GM12891 (cell line): ENCODE results near the gene RPL13.
"Not testable (repeated sequence)": the region's sequence is repeated elsewhere in the genome, so short reads cannot be mapped to it uniquely, and the experiment has no call there.

Source experiments
- DNase-seq: peaks from one replicate; pipeline ENCODE4 v3.0.0; 2011; ENCODE audit warnings: low spot score; ENCODE audit not compliant: insufficient read length
- FAIRE-seq: peaks from 2 replicates; lab custom pipeline; 2011; peaks lifted over from hg19 to GRCh38; lab: Jason Lieb, UNC
- PAX5 ChIP-seq: IDR thresholded peaks from 2 replicates; pipeline ENCODE4 v1.6.1; 2011; ENCODE audit warnings: low read length, moderate library complexity, mild to moderate bottlenecking; ENCODE audit not compliant: insufficient read depth, severe bottlenecking
- POLR2A ChIP-seq: IDR thresholded peaks from 2 replicates; pipeline ENCODE4 v1.6.1; 2011; ENCODE audit warnings: low read depth, low read length, control low read depth
- POLR2AphosphoS5 ChIP-seq: IDR thresholded peaks from 2 replicates; pipeline ENCODE4 v1.6.1; 2011; ENCODE audit warnings: low read depth, low read length, control low read depth
- POU2F2 ChIP-seq: IDR thresholded peaks from 2 replicates; pipeline ENCODE4 v1.6.1; 2011; ENCODE audit warnings: low read depth, mild to moderate bottlenecking, control low read depth, low read length, moderate library complexity
- SPI1 ChIP-seq: IDR thresholded peaks from 2 replicates; pipeline ENCODE4 v1.6.1; 2011; ENCODE audit warnings: low read depth, low read length, control low read depth
- TAF1 ChIP-seq: IDR thresholded peaks from 2 replicates; pipeline ENCODE4 v1.6.1; 2011; ENCODE audit warnings: low read depth, low read length, control low read depth

RPL13 gene

DNA sequence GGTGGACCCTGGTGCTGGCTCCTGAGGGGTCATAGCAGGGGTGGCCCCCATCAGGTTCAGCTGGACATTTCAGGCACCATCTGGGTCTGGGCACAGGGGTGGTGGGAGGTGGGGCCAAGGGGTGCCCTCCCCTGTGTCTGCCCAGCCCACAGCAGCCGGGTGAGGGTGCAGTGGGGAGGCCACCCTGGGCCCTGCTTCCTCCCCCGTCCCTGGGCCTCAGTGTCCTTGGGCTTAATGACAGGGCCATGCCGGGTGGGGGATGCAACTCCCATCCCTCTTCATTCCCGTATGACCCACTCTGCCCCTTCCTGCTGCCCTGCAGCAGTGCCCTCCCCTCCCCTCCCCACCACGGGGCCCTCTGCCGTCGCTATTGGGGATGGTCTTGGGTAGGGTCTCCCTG, 25.7 kb downstream of the RPL13 start:
- DNase-seq (no peak), FAIRE-seq (no peak)
- TF ChIP-seq SPI1 (no peak), POLR2A (no peak), POLR2AphosphoS5 (no peak), POU2F2 (no peak), TAF1 (no peak), PAX5 (no peak)

DNA sequence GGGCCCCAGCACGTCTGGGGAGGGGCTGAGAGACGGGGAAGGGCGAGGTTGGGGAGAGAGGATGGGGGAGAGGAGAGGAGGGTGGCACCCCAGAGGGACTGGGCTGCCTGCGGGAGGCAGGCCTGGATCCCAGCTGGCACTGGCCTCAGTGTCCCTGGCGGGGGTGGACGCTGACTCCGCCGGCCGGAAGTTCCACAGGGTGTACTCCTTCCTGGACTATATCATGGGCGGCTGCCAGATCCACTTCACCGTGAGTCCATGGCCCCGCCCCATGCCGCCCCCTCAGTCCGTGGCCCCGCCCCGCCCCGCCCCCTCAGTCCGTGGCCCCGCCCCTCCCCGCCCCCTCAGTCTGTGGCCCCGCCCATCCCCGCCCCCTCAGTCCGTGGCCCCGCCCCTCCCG, 26.4 kb downstream of the RPL13 start:
- TF ChIP-seq POU2F2 (no peak), POLR2A (no peak), PAX5 (no peak), POLR2AphosphoS5 (no peak), SPI1 (no peak), TAF1 (no peak)
- FAIRE-seq, result no peak
- DNase-seq, result no peak

DNA sequence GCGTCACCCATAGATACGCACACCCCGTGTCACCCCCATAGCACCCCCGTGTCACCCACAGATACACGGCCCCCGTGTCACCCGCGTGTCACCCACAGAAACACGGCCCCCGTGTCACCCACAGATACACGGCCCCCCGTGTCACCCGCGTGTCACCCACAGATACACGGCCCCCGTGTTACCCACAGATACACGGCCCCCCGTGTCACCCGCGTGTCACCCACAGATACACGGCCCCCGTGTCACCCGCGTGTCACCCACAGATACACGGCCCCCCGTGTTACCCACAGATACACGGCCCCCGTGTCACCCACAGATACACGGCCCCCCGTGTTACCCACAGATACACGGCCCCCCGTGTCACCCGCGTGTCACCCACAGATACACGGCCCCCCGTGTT, 27.2 kb downstream of the RPL13 start:
- DNase-seq, FAIRE-seq: not testable (repeated sequence)

DNA sequence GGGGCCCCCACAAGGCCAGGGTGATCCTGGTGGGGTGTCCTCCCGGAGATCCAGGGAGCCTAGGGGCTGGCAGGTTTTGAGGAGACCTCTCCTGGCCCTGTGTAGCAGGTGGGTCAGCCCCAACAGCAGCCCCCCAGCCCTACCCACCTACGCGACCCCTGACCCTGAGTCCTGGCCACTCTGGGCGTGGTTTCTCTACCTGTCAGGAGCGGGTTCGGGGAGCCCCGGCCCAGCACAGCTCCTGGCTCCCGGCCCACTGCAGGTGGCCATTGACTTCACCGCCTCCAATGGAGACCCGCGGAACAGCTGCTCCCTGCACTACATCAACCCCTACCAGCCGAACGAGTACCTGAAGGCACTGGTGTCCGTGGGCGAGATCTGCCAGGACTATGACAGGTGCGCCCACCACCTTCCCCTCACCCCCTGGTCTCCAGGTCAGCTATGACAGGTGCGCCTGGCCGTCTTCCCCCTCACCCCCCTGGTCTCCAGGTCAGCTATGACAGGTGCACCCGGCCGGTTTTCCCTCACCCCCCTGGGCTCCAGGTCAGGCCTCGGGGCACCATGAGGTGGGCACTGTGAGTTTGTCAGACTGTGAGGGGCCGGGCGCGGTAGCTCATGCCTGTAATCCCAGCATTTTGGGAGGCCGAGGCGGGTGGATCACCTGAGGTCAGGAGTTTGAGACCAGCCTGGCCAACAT, 28.1 kb downstream of the RPL13 start:
- DNase-seq (no peak), FAIRE-seq (no peak)
- TF ChIP-seq SPI1 (no peak), PAX5 (no peak), TAF1 (no peak), POU2F2 (no peak), POLR2A (no peak), POLR2AphosphoS5 (no peak)

DNA sequence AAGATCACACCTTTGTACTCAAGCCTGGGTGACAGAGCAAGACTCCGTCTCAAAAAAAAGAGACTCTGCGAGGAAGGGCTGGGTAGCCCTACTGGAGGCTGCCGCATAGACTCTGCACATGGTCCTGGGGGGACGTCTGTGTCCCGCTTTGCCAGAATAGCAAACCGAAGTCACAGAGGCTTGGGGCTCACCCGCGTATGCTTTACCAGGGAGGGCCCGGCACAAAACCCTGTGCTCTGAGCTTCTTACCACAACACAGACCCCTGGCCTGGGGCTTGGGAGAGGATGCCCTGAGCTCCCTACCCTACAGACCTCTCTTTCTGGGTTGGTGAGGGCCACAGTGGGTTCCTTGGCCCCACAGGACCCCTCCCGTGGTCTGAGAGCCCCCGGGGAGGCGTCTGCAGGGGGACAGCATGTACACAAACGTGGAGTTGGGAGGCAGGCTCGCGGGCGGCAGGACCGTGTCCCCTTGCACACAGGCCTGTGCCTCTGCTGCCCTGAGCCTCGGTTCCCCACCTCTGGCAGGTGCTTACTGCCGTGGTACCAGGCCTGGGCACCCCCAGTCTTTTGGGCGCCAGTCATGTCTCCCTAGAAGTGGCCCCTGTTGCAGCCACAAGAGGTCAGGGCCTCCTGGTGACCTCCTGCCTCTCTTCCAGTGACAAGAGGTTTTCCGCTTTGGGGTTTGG, 28.9 kb downstream of the RPL13 start:
- FAIRE-seq (no peak), DNase-seq (no peak)
- TF ChIP-seq POLR2A (no peak), TAF1 (no peak), SPI1 (no peak), POU2F2 (no peak), POLR2AphosphoS5 (no peak), PAX5 (no peak)

DNA sequence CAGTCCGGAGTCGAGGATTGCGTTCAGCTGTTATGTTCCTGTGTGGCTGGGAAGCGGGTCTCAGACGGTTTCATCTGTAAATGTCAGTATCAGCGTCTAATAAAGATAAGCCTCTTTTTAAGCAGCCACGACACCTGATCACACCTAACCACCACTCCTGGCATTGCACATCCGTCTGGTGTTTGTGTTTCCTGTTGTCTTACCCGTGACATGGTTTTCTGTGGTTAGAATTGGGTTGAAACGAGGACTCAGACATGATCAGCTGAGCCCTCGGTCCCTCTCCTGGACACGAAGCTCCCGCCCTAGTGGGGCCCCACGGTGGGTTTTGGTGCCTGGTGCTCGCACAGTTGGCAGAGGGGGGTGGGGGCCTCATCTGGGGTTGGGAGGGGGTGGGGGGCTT, 33.4 kb downstream of the RPL13 start:
- FAIRE-seq, result no peak
- TF ChIP-seq POLR2A, result no peak
- no peak for TF ChIP-seq SPI1
- TF ChIP-seq TAF1, result no peak
- no peak for TF ChIP-seq POU2F2
- no peak for TF ChIP-seq PAX5
- no peak for TF ChIP-seq POLR2AphosphoS5

DNA sequence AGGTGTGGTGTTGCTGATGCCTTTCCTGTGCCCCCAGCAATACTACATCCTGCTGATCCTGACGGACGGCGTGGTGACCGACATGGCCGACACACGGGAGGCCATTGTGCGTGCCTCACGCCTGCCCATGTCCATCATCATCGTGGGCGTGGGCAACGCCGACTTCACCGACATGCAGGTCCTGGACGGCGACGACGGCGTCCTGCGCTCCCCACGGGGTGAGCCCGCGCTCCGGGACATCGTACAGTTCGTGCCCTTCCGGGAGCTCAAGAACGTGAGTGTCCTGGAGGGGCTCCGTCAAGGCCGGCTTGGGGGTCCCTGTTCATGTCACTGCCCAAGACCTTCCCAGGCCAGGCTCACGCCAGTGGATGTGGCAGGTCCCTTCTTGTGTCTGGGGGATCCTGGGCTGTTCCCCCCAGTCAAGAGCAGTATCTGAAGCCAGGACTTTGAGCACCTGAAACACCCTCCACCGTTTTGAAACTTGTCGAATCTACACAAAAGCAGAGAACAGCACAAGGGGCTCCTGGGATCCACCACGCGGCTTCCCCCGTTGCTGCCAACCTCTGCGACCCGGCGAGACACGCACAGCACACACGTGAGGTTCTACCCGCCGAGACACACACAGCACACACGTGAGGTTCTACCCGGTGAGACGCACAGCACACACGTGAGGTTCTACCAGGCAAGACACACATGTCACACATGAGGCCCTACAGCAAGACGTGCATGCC, 35.0 kb downstream of the RPL13 start:
- TF ChIP-seq POLR2AphosphoS5 (no peak), TAF1 (no peak), SPI1 (no peak), PAX5 (no peak), POLR2A (no peak), POU2F2 (no peak)
- DNase-seq, result no peak
- FAIRE-seq, result peak; percentile 54

More for the DNA sequence above, 33.4 kb downstream of the RPL13 start:
- no peak for DNase-seq

DNA sequence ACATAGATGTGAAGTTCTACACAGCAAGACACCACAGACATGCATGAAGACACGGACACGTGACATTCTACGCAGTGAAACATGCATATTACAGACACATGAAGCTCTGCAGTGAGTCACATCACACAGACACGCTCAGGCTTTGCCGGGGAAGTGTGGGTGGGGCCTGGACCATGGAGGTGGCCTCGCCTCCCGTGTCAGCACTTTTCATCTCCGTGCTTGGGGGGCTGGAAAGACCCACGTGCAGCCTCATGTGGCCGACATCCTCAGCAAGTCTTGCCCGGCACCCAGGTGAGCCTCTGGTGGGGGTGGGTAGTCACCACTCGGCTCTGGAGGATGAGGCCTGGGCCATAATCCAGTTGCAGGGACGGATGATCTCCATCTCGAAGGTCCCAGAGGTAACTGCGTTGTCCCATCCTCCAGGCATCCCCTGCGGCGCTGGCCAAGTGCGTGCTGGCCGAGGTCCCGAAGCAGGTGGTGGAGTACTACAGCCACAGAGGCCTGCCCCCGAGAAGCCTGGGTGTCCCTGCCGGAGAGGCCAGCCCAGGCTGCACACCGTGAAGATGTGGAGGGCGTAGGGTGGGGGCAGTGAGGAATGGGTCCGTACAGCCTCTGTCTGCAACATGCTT, 35.7 kb downstream of the RPL13 start:
- TF ChIP-seq PAX5 (no peak), TAF1 (no peak), POLR2A (no peak), POLR2AphosphoS5 (no peak)
- FAIRE-seq, result no peak
- DNase-seq, result no peak
